PC-9 (cell line): Measurements from ENCODE around the gene GJC1. TPM values are rescaled to one million over a fixed set of nuclear protein-coding genes. Genes with fewer than 3 reads are reported as not detected.
A peak's percentile ranks its signal among the peaks of the same experiment; 100 is the strongest.

Source experiments
- Bru-seq: library from RNA; stranded (reverse); fragments of 400-500 nt; gene quantifications from one replicate; lab custom pipeline; 2021; lab: Mats Ljungman, UMichigan
- BruChase-seq, 2 experiments: library from RNA; stranded (reverse); fragments of 400-500 nt; gene quantifications; one replicate each; lab custom pipeline; 2021; lab: Mats Ljungman, UMichigan
- BruUV-seq: library from RNA; stranded (reverse); fragments of 400-500 nt; replicated peaks from 2 replicates; lab custom pipeline; 2021; lab: Mats Ljungman, UMichigan
- CTCF ChIA-PET: fragments of 300-600 bp; sonication (Branson Sonifier 250); formaldehyde crosslinking; loops from one replicate; lab custom pipeline; 2022; ENCODE audit warnings: antibody characterized with exemption; lab: Charles Lee
- POLR2A ChIA-PET: fragments of 300-600 bp; sonication (Branson Sonifier 250); formaldehyde crosslinking; loops from one replicate; lab custom pipeline; 2022; ENCODE audit warnings: antibody characterized with exemption; ENCODE audit not compliant: unreplicated experiment; lab: Charles Lee
- DNase-seq, 2 experiments: peaks; one replicate each; pipeline versions ENCODE4 v3.0.0 to v3.0.0-alpha.2; 2015 to 2022; ENCODE audit warnings: mixed read lengths in 1 of 2
- H2AFZ ChIP-seq: fragments of 200-600 bp; sonication (generic); 2 replicates; pipeline ENCODE4 v1.8.1; 2017; ENCODE audit warnings: antibody characterized with exemption
- H3F3A ChIP-seq: fragments of 200-600 bp; sonication (generic); 2 replicates; pipeline ENCODE4 v1.8.1; 2017; ENCODE audit warnings: antibody characterized with exemption, mild to moderate bottlenecking, low read depth; ENCODE audit not compliant: insufficient read depth
- H3K27ac ChIP-seq: fragments of 200-600 bp; sonication (generic); 2 replicates; pipeline ENCODE4 v1.6.1; 2016; ENCODE audit warnings: mixed run types
- H3K27me3 ChIP-seq: fragments of 200-600 bp; sonication (generic); 2 replicates; pipeline ENCODE4 v1.6.1; 2016; ENCODE audit warnings: low read depth, mixed run types; ENCODE audit not compliant: insufficient read depth
- H3K36me3 ChIP-seq: fragments of 200-600 bp; sonication (generic); 2 replicates; pipeline ENCODE4 v1.6.1; 2016; ENCODE audit warnings: low read depth, mixed run types
- H3K4me1 ChIP-seq: fragments of 200-600 bp; sonication (generic); replicated peaks from 2 replicates; pipeline ENCODE4 v1.6.1; 2016; ENCODE audit warnings: mixed run types; ENCODE audit not compliant: insufficient read depth
- H3K4me2 ChIP-seq: fragments of 200-600 bp; sonication (generic); 2 replicates; pipeline ENCODE4 v1.6.1; 2017; ENCODE audit warnings: mixed run types
- H3K4me3 ChIP-seq: fragments of 200-600 bp; sonication (generic); 2 replicates; pipeline ENCODE4 v1.6.1; 2016; ENCODE audit warnings: mixed run types
- H3K79me2 ChIP-seq: fragments of 200-600 bp; sonication (generic); 2 replicates; pipeline ENCODE4 v1.6.1; 2017; ENCODE audit warnings: low read depth, mixed run types
- H3K9me2 ChIP-seq: fragments of 200-600 bp; sonication (generic); 2 replicates; pipeline ENCODE4 v1.8.1; 2017; ENCODE audit warnings: mild to moderate bottlenecking; ENCODE audit not compliant: insufficient read depth
- H3K9me3 ChIP-seq: fragments of 200-600 bp; sonication (generic); 2 replicates; pipeline ENCODE4 v1.8.1; 2016; ENCODE audit warnings: low read depth; ENCODE audit not compliant: insufficient read depth
- H4K20me1 ChIP-seq: fragments of 200-600 bp; sonication (generic); 2 replicates; pipeline ENCODE4 v1.8.1; 2017; ENCODE audit not compliant: insufficient read depth
- CTCF ChIP-seq: fragments of 200-600 bp; sonication (generic); conservative IDR thresholded peaks from 2 replicates; pipeline ENCODE4 v1.6.1; 2017; ENCODE audit warnings: mixed run types, antibody characterized with exemption, mild to moderate bottlenecking, moderate library complexity
- EZH2 ChIP-seq: fragments of 200-600 bp; sonication (generic); IDR thresholded peaks from 2 replicates; pipeline ENCODE4 v1.8.0; 2017; ENCODE audit warnings: antibody characterized with exemption, low read depth
- intact Hi-C: fragments of 100-400 bp; cut with micrococcal nuclease; formaldehyde crosslinking; loops from one replicate; pipeline ENCODE4 v1.10.0; 2022; ENCODE audit not compliant: unreplicated experiment
- long read RNA-seq: library from polyadenylated mRNA; stranded (forward); transcript quantifications from one replicate; pipeline ENCODE4 v2.0.0, GENCODE V29; 2022
- total RNA-seq: library from RNA; stranded (reverse); gene quantifications from 2 replicates; pipeline ENCODE4 v1.2.3, GENCODE V29; 2021

The GJC1 gene
- 42.6 and 50.0 TPM in 2 replicates for total RNA-seq
- percentile 79 among the genes with signal in this experiment for Bru-seq, nascent RNA
- percentile 86 among the genes with signal in this experiment for BruChase-seq, experiment 1, labeled RNA remaining after a 2-hour chase
- percentile 92 among the genes with signal in this experiment for BruChase-seq, experiment 2, labeled RNA remaining after a 6-hour chase
- long read RNA-seq, full-length matches to known transcripts: 7 of 12 reads
- long read RNA-seq, partial matches to known transcripts: 0 of 12 reads
- long read RNA-seq, other reads (novel, unspliced or antisense): 5 of 12 reads

DNA sequence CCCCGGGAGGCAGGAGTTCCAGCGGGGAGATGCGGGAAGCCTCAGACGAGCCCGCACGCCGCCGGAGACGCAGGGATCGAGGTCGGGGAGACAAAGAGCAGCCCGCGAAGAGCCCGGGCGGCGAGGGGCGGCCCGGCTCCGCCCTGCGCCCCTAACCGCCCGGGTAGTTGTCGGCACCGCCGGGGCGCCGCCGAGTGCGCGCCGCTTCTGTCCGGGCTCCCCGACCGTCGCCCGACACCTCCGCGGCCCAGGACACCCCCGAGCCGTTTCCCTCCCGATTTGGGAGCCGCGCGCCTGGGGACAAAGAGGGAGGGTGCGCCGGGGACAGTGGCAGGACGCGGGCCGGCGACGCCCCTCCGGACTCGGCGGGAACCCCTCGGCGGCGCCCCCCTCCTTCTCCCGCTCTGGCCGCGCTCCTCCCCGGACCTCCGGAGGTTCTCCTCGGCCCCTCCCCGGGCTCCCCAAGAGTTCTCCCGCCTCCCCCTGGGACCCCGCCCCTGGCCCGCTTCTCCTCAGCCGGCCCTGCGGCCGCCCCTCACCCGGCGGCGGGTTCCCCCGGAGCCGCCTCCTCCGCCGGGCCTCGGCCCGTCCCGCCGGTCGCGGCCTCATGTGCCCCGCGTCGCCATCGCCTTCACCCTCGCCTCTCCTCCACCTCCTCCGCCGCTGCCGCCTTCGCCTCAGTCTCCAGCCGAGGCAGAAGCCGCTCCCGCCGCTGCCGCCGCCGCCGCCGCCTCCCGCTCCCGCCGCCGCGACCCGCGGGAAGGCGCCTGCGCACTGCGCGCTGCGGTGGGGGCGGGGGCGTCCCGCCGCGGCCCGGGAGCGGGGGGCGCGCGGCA, at the start of gene GJC1:
Gene GJC1, minus strand, starts transcription at position 765 of the 836 bp plus-strand sequence. CDS start 24,470 bp downstream, outside the sequence.
- Histone ChIP-seq H3K4me2 (peak within 1 kb of the TSS; percentile 87), H3K4me1 (peaks cover 17% of the 10 kb centered on the region), H2AFZ (peak within 1 kb of the TSS; percentile 92), H4K20me1 (no peaks in the 10 kb centered on the region), H3K79me2 (peaks cover 39% of the 10 kb centered on the region), H3F3A (peaks cover 12% of the 10 kb centered on the region; the same call in 1 of the 2 replicates), H3K9me2 (no peaks in the 10 kb centered on the region), H3K27me3 (no peaks in the 10 kb centered on the region), H3K27ac (no peak within 1 kb of the TSS), H3K36me3 (no peaks in the 10 kb centered on the region), H3K9me3 (no peaks in the 10 kb centered on the region), H3K4me3 (peak within 1 kb of the TSS; percentile 89)
- intact Hi-C loops: loop anchor here (5.0 kb wide), 1 partner anchor 37 kb away; no protein-coding TSS in a partner anchor
- ChIA-PET POLR2A (no interaction called here), CTCF (no interaction called here)
- no peak for TF ChIP-seq CTCF
- TF ChIP-seq EZH2: no peak
- BruUV-seq: no TSS peak
- DNase-seq: peak in 1 of 2 experiments; percentile 58

- Histone ChIP-seq H3K4me3 (no peak overlapping the region), H3K36me3 (peaks cover 38% of the 10 kb centered on the region), H3K27ac (no peak overlapping the region), H3K4me2 (no peak overlapping the region), H3K79me2 (no peaks in the 10 kb centered on the region), H2AFZ (no peak overlapping the region), H3K9me2 (no peaks in the 10 kb centered on the region), H3K27me3 (no peaks in the 10 kb centered on the region), H3K4me1 (no peaks in the 10 kb centered on the region), H3K9me3 (no peaks in the 10 kb centered on the region), H3F3A (peaks cover 15% of the 10 kb centered on the region), H4K20me1 (no peaks in the 10 kb centered on the region; the same call in 1 of the 2 replicates)
- DNase-seq: no peak
- intact Hi-C loops: no loop called here
- TF ChIP-seq EZH2: no peak
- TF ChIP-seq CTCF: no peak
- POLR2A ChIA-PET: no interaction called here
- BruUV-seq: no TSS peak
- CTCF ChIA-PET: interaction anchor here (0.5 kb wide), 1 partner anchor 23 kb away, joined by 3 read pairs; no protein-coding TSS in a partner anchor
These were observed 49.3 kb upstream of the GJC1 start for GRCh38 chr17:44879376-44879775.

- ChIA-PET CTCF (interaction anchor here (1.1 to 1.6 kb wide), 2 partner anchors 11 to 101 kb away, joined by 3 to 5 read pairs; no protein-coding TSS in a partner anchor), POLR2A (no interaction called here)
- H3K27me3 ChIP-seq: no peaks in the 10 kb centered on the region
- no peak for DNase-seq
- intact Hi-C loops: no loop called here
- peaks cover 38% of the 10 kb centered on the region for H3K36me3 ChIP-seq
- H2AFZ ChIP-seq: no peak overlapping the region
- H3K4me2 ChIP-seq: no peak overlapping the region
- TF ChIP-seq CTCF: peak; percentile 73
- no peak for TF ChIP-seq EZH2
- H3K27ac ChIP-seq: no peak overlapping the region
- H3K4me3 ChIP-seq: no peak overlapping the region
- peaks cover 15% of the 10 kb centered on the region for H3F3A ChIP-seq
- no peaks in the 10 kb centered on the region for H3K79me2 ChIP-seq
- no peaks in the 10 kb centered on the region for H3K9me2 ChIP-seq
- no peaks in the 10 kb centered on the region for H3K9me3 ChIP-seq
- no peaks in the 10 kb centered on the region; the same call in 1 of the 2 replicates for H4K20me1 ChIP-seq
- no peaks in the 10 kb centered on the region for H3K4me1 ChIP-seq
- BruUV-seq: no TSS peak
These were observed 48.6 kb upstream of the GJC1 start for GRCh38 chr17:44878627-44879221.
